ENCODE results near the gene DPP10.
"Not testable (repeated sequence)": the region's sequence is repeated elsewhere in the genome, so short reads cannot be mapped to it uniquely, and the experiment has no call there.

Gene DPP10

GRCh38 chr2:115022013-115022412 lies 579.6 kb downstream of the DPP10 start:
- not testable (repeated sequence) for H3K4me3 ChIP-seq (ENCODE audit: low read depth in 1 of 2, low read length in 2 of 2); H3K27me3 ChIP-seq (ENCODE audit: control insufficient read depth in 1 of 2, insufficient read depth in 2 of 2, low read length in 2 of 2); H3K27ac ChIP-seq (ENCODE audit: low read depth, low read length); H3K36me3 ChIP-seq (ENCODE audit: insufficient read depth, low read length); H3K9ac ChIP-seq (ENCODE audit: low read length); H3K9me3 ChIP-seq (ENCODE audit: low read length); H3K4me1 ChIP-seq (ENCODE audit: insufficient read depth, low read length)

- Histone ChIP-seq H3K36me3 (ENCODE audit: insufficient read depth, low read length) (no peaks in the 10 kb centered on the region), H3K9me3 (ENCODE audit: low read length) (no peaks in the 10 kb centered on the region), H3K4me3 (ENCODE audit: low read depth in 1 of 2, low read length in 2 of 2) (no peak overlapping the region), H3K4me1 (ENCODE audit: insufficient read depth, low read length) (no peaks in the 10 kb centered on the region), H3K27ac (ENCODE audit: low read depth, low read length) (no peak overlapping the region), H3K27me3 (ENCODE audit: control insufficient read depth in 1 of 2, insufficient read depth in 2 of 2, low read length in 2 of 2) (no peaks in the 10 kb centered on the region), H3K9ac (ENCODE audit: low read length) (no peak overlapping the region)
Measured at GRCh38 chr2:115034801-115035200, 592.4 kb downstream of the DPP10 start.

- Histone ChIP-seq H3K36me3 (ENCODE audit: insufficient read depth, low read length) (no peaks in the 10 kb centered on the region), H3K9me3 (ENCODE audit: low read length) (no peaks in the 10 kb centered on the region), H3K4me3 (ENCODE audit: low read depth in 1 of 2, low read length in 2 of 2) (no peak overlapping the region), H3K9ac (ENCODE audit: low read length) (no peak overlapping the region), H3K27me3 (ENCODE audit: control insufficient read depth in 1 of 2, insufficient read depth in 2 of 2, low read length in 2 of 2) (no peaks in the 10 kb centered on the region), H3K4me1 (ENCODE audit: insufficient read depth, low read length) (no peaks in the 10 kb centered on the region), H3K27ac (ENCODE audit: low read depth, low read length) (no peak overlapping the region)
Measured at GRCh38 chr2:115036818-115037217, 594.4 kb downstream of the DPP10 start.

- Histone ChIP-seq H3K27me3 (ENCODE audit: control insufficient read depth in 1 of 2, insufficient read depth in 2 of 2, low read length in 2 of 2) (no peaks in the 10 kb centered on the region), H3K4me3 (ENCODE audit: low read depth in 1 of 2, low read length in 2 of 2) (no peak overlapping the region), H3K4me1 (ENCODE audit: insufficient read depth, low read length) (no peaks in the 10 kb centered on the region), H3K9ac (ENCODE audit: low read length) (no peak overlapping the region), H3K27ac (ENCODE audit: low read depth, low read length) (no peak overlapping the region), H3K36me3 (ENCODE audit: insufficient read depth, low read length) (no peaks in the 10 kb centered on the region), H3K9me3 (ENCODE audit: low read length) (no peaks in the 10 kb centered on the region)
Measured at GRCh38 chr2:115057473-115057872, 615.0 kb downstream of the DPP10 start.

- Histone ChIP-seq H3K27ac (ENCODE audit: low read depth, low read length) (no peak overlapping the region), H3K27me3 (ENCODE audit: control insufficient read depth in 1 of 2, insufficient read depth in 2 of 2, low read length in 2 of 2) (no peaks in the 10 kb centered on the region), H3K4me1 (ENCODE audit: insufficient read depth, low read length) (no peaks in the 10 kb centered on the region), H3K9me3 (ENCODE audit: low read length) (no peaks in the 10 kb centered on the region), H3K36me3 (ENCODE audit: insufficient read depth, low read length) (no peaks in the 10 kb centered on the region), H3K9ac (ENCODE audit: low read length) (no peak overlapping the region), H3K4me3 (ENCODE audit: low read depth in 1 of 2, low read length in 2 of 2) (no peak overlapping the region)
Measured at GRCh38 chr2:115070002-115070401, 627.6 kb downstream of the DPP10 start.

- Histone ChIP-seq H3K9me3 (ENCODE audit: low read length) (no peaks in the 10 kb centered on the region), H3K36me3 (ENCODE audit: insufficient read depth, low read length) (no peaks in the 10 kb centered on the region), H3K4me1 (ENCODE audit: insufficient read depth, low read length) (no peaks in the 10 kb centered on the region), H3K9ac (ENCODE audit: low read length) (no peak overlapping the region), H3K4me3 (ENCODE audit: low read depth in 1 of 2, low read length in 2 of 2) (no peak overlapping the region), H3K27ac (ENCODE audit: low read depth, low read length) (no peak overlapping the region), H3K27me3 (ENCODE audit: control insufficient read depth in 1 of 2, insufficient read depth in 2 of 2, low read length in 2 of 2) (no peaks in the 10 kb centered on the region)
Measured at GRCh38 chr2:115071534-115071933, 629.1 kb downstream of the DPP10 start.

GRCh38 chr2:115075800-115076199 lies 633.4 kb downstream of the DPP10 start:
- H3K9me3 ChIP-seq (ENCODE audit: low read length): no peaks in the 10 kb centered on the region
- H3K9ac ChIP-seq (ENCODE audit: low read length): no peak overlapping the region
- no peak overlapping the region for H3K27ac ChIP-seq (ENCODE audit: low read depth, low read length)
- H3K36me3 ChIP-seq (ENCODE audit: insufficient read depth, low read length): no peaks in the 10 kb centered on the region
- no peak overlapping the region for H3K4me3 ChIP-seq (ENCODE audit: low read depth in 1 of 2, low read length in 2 of 2)
- no peaks in the 10 kb centered on the region for H3K27me3 ChIP-seq (ENCODE audit: control insufficient read depth in 1 of 2, insufficient read depth in 2 of 2, low read length in 2 of 2)
- no peaks in the 10 kb centered on the region for H3K4me1 ChIP-seq (ENCODE audit: insufficient read depth, low read length)

- Histone ChIP-seq H3K4me1 (ENCODE audit: insufficient read depth, low read length) (no peaks in the 10 kb centered on the region), H3K9me3 (ENCODE audit: low read length) (no peaks in the 10 kb centered on the region), H3K27ac (ENCODE audit: low read depth, low read length) (no peak overlapping the region), H3K27me3 (ENCODE audit: control insufficient read depth in 1 of 2, insufficient read depth in 2 of 2, low read length in 2 of 2) (no peaks in the 10 kb centered on the region), H3K9ac (ENCODE audit: low read length) (no peak overlapping the region), H3K36me3 (ENCODE audit: insufficient read depth, low read length) (no peaks in the 10 kb centered on the region), H3K4me3 (ENCODE audit: low read depth in 1 of 2, low read length in 2 of 2) (no peak overlapping the region)
Measured at GRCh38 chr2:115077626-115078025, 635.2 kb downstream of the DPP10 start.

GRCh38 chr2:115083225-115083624 lies 640.8 kb downstream of the DPP10 start:
- no peak overlapping the region for H3K4me3 ChIP-seq (ENCODE audit: low read depth in 1 of 2, low read length in 2 of 2)
- no peak overlapping the region for H3K9ac ChIP-seq (ENCODE audit: low read length)
- no peak overlapping the region for H3K27ac ChIP-seq (ENCODE audit: low read depth, low read length)
- no peaks in the 10 kb centered on the region for H3K36me3 ChIP-seq (ENCODE audit: insufficient read depth, low read length)
- no peaks in the 10 kb centered on the region for H3K4me1 ChIP-seq (ENCODE audit: insufficient read depth, low read length)
- no peaks in the 10 kb centered on the region for H3K9me3 ChIP-seq (ENCODE audit: low read length)
- no peaks in the 10 kb centered on the region for H3K27me3 ChIP-seq (ENCODE audit: control insufficient read depth in 1 of 2, insufficient read depth in 2 of 2, low read length in 2 of 2)

GRCh38 chr2:115083711-115084110 lies 641.3 kb downstream of the DPP10 start:
- H3K4me3 ChIP-seq (ENCODE audit: low read depth in 1 of 2, low read length in 2 of 2): no peak overlapping the region
- no peaks in the 10 kb centered on the region for H3K27me3 ChIP-seq (ENCODE audit: control insufficient read depth in 1 of 2, insufficient read depth in 2 of 2, low read length in 2 of 2)
- no peaks in the 10 kb centered on the region for H3K9me3 ChIP-seq (ENCODE audit: low read length)
- H3K9ac ChIP-seq (ENCODE audit: low read length): no peak overlapping the region
- no peaks in the 10 kb centered on the region for H3K36me3 ChIP-seq (ENCODE audit: insufficient read depth, low read length)
- H3K4me1 ChIP-seq (ENCODE audit: insufficient read depth, low read length): no peaks in the 10 kb centered on the region
- no peak overlapping the region for H3K27ac ChIP-seq (ENCODE audit: low read depth, low read length)

GRCh38 chr2:115084446-115084845 lies 642.0 kb downstream of the DPP10 start:
- no peaks in the 10 kb centered on the region for H3K27me3 ChIP-seq (ENCODE audit: control insufficient read depth in 1 of 2, insufficient read depth in 2 of 2, low read length in 2 of 2)
- H3K36me3 ChIP-seq (ENCODE audit: insufficient read depth, low read length): no peaks in the 10 kb centered on the region
- H3K4me3 ChIP-seq (ENCODE audit: low read depth in 1 of 2, low read length in 2 of 2): no peak overlapping the region
- H3K4me1 ChIP-seq (ENCODE audit: insufficient read depth, low read length): no peaks in the 10 kb centered on the region
- no peaks in the 10 kb centered on the region for H3K9me3 ChIP-seq (ENCODE audit: low read length)
- no peak overlapping the region for H3K9ac ChIP-seq (ENCODE audit: low read length)
- H3K27ac ChIP-seq (ENCODE audit: low read depth, low read length): no peak overlapping the region

- H3K27me3 ChIP-seq (ENCODE audit: control insufficient read depth in 1 of 2, insufficient read depth in 2 of 2, low read length in 2 of 2); H3K36me3 ChIP-seq (ENCODE audit: insufficient read depth, low read length); H3K4me1 ChIP-seq (ENCODE audit: insufficient read depth, low read length); H3K9ac ChIP-seq (ENCODE audit: low read length); H3K27ac ChIP-seq (ENCODE audit: low read depth, low read length); H3K4me3 ChIP-seq (ENCODE audit: low read depth in 1 of 2, low read length in 2 of 2); H3K9me3 ChIP-seq (ENCODE audit: low read length): not testable (repeated sequence)
Measured at GRCh38 chr2:115086051-115086620, 643.7 kb downstream of the DPP10 start.
